BE2C (cell line): ENCODE results near the gene ZNF688.
"Not testable (repeated sequence)": the region's sequence is repeated elsewhere in the genome, so short reads cannot be mapped to it uniquely, and the experiment has no call there.

ENCODE experiments used
- DNase-seq: peaks from one replicate; pipeline ENCODE4 v3.0.0-alpha.2; 2020
- H3K27me3 ChIP-seq: fragments of 250-450 bp; sonication (Bioruptor Pico); 2 replicates; pipeline ENCODE4 v1.5.1; 2020; ENCODE audit warnings: mild to moderate bottlenecking
- H3K36me3 ChIP-seq: fragments of 250-450 bp; sonication (Bioruptor Pico); 2 replicates; pipeline ENCODE4 v1.5.1; 2020; ENCODE audit warnings: mild to moderate bottlenecking
- H3K4me1 ChIP-seq: fragments of 250-450 bp; sonication (Bioruptor Pico); 2 replicates; pipeline ENCODE4 v1.5.1; 2020
- H3K4me3 ChIP-seq: 2 replicates; pipeline ENCODE4 v1.5.1; 2011; ENCODE audit warnings: low read depth, low read length
- H3K9me3 ChIP-seq: fragments of 250-450 bp; sonication (Bioruptor Pico); 2 replicates; pipeline ENCODE4 v1.5.1; 2020
- TF ChIP-seq, protein P1 (sequence below): IDR thresholded peaks from 2 replicates; pipeline ENCODE4 v1.5.1; 2012; ENCODE audit warnings: mild to moderate bottlenecking, low read depth, low read length

The ZNF688 gene

DNA sequence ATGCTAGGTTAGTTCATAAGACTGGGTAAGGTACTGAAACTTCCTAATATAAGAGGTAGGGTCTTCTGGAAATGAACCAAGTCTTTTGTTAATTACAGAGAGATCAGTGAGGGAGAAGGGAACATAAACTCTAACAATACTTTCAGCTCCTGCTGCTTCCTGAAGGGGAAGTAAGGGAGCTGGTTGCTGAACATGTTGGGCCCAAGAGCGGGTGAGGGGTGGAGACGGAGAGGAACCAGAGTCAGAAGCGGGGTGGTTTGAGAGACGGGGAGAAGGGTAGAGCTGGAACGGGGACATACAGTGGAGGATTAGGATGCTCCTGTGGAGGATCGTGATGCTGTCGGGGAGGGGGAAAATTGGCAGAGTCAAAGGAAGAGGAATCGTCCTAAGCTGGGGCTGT lies 25.4 kb downstream of the ZNF688 start:
- Histone ChIP-seq H3K27me3 (no peaks in the 10 kb centered on the region), H3K4me1 (peaks cover 11% of the 10 kb centered on the region), H3K9me3 (no peaks in the 10 kb centered on the region), H3K36me3 (no peaks in the 10 kb centered on the region), H3K4me3 (no peak overlapping the region)
- DNase-seq: no peak
- TF ChIP-seq, protein P1, sequence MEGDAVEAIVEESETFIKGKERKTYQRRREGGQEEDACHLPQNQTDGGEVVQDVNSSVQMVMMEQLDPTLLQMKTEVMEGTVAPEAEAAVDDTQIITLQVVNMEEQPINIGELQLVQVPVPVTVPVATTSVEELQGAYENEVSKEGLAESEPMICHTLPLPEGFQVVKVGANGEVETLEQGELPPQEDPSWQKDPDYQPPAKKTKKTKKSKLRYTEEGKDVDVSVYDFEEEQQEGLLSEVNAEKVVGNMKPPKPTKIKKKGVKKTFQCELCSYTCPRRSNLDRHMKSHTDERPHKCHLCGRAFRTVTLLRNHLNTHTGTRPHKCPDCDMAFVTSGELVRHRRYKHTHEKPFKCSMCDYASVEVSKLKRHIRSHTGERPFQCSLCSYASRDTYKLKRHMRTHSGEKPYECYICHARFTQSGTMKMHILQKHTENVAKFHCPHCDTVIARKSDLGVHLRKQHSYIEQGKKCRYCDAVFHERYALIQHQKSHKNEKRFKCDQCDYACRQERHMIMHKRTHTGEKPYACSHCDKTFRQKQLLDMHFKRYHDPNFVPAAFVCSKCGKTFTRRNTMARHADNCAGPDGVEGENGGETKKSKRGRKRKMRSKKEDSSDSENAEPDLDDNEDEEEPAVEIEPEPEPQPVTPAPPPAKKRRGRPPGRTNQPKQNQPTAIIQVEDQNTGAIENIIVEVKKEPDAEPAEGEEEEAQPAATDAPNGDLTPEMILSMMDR: no peak

DNA sequence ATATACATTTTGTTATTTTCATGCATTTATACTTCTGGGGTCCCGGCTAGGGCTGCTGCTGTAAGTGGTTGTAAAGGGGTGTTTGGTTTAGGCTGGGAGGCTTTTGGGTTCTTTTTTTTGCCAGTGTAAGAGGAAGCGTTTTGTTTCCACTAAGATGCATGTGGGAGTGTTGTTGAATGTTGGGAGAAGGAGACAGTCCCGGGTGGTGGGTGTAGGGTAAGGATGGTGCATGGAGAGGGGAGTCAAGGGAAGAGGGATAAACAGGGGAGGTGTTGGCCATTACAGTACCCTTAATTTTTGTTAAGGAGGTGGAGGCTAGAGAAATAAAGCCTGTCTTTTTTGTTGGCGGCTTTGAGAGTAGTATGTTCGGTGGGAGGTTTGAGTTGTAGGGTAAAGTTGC lies 28.4 kb downstream of the ZNF688 start:
- Histone ChIP-seq H3K4me3 (no peak overlapping the region), H3K9me3 (no peaks in the 10 kb centered on the region), H3K4me1 (peaks cover 12% of the 10 kb centered on the region), H3K36me3 (no peaks in the 10 kb centered on the region), H3K27me3 (no peaks in the 10 kb centered on the region)
- DNase-seq: no peak
- TF ChIP-seq, protein P1: no peak

- Histone ChIP-seq H3K4me1 (peaks cover 12% of the 10 kb centered on the region), H3K4me3 (no peak overlapping the region), H3K36me3 (no peaks in the 10 kb centered on the region), H3K9me3 (no peaks in the 10 kb centered on the region), H3K27me3 (no peaks in the 10 kb centered on the region)
- TF ChIP-seq, protein P1: no peak
- DNase-seq: no peak
Observed at GRCh38 chr16:30541502-30542329, 29.8 kb downstream of the ZNF688 start.

GRCh38 chr16:30540916-30541464 lies 30.5 kb downstream of the ZNF688 start:
- peaks cover 12% of the 10 kb centered on the region for H3K4me1 ChIP-seq
- H3K9me3 ChIP-seq, DNase-seq, H3K4me3 ChIP-seq, H3K27me3 ChIP-seq, H3K36me3 ChIP-seq: not testable (repeated sequence)

GRCh38 chr16:30539986-30540526 lies 31.5 kb downstream of the ZNF688 start:
- not testable (repeated sequence) for H3K9me3 ChIP-seq, H3K27me3 ChIP-seq, DNase-seq, H3K4me3 ChIP-seq, H3K36me3 ChIP-seq
- H3K4me1 ChIP-seq: peaks cover 20% of the 10 kb centered on the region

GRCh38 chr16:30539000-30539964 lies 32.2 kb downstream of the ZNF688 start:
- no peaks in the 10 kb centered on the region for H3K36me3 ChIP-seq
- peaks cover 20% of the 10 kb centered on the region for H3K4me1 ChIP-seq
- TF ChIP-seq, protein P1: no peak
- H3K9me3 ChIP-seq: no peaks in the 10 kb centered on the region
- no peak overlapping the region for H3K4me3 ChIP-seq
- no peak for DNase-seq
- H3K27me3 ChIP-seq: no peaks in the 10 kb centered on the region

DNA sequence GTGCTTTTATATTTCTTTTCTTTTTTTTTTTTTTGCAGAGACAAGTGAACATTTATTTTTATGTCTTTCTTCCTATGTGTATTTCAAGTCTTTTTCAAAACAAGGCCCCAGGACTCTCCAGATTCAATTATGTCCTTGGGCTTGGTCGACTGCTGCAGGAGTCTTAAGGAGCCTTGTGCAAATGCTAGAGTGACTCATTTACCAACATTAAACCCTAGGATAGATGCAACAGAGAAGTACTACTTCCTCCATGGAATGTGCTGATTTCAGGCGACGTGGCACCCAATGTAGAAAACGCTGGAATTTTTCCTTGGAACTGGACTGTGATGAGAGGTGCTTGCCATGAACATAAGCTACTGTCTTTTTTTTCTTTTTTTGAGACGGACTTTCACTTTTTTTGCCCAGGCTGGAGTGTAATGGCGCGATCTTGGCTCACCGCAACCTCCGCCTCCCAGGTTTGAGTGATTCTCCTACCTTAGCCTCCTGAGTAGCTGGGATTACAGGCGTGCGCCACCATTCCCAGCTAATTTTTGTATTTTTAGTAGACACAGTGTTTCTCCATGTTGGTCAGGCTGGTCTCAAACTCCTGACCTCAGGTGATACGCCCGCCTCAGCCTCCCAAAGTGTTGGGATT lies 35.0 kb downstream of the ZNF688 start:
- not testable (repeated sequence) for H3K4me3 ChIP-seq, H3K9me3 ChIP-seq, H3K36me3 ChIP-seq, H3K27me3 ChIP-seq, DNase-seq
- H3K4me1 ChIP-seq: peaks cover 13% of the 10 kb centered on the region
